HG02943 (cell line): ENCODE measurements around the gene OR4L1.
"Not testable (repeated sequence)": the region's sequence is repeated elsewhere in the genome, so short reads cannot be mapped to it uniquely, and the experiment has no call there.

Experiments used
- ATAC-seq: cut with Tn5 transposase; IDR thresholded peaks from one replicate; pipeline ENCODE4 v1.9.1; 2021; ENCODE audit warnings: mild to moderate bottlenecking, low read depth, moderate library complexity; ENCODE audit not compliant: unreplicated experiment

The OR4L1 gene

GRCh38 chr14:20059745-20060144 lies at the start of gene OR4L1:
TSS of gene OR4L1 (plus strand) at chr14:20060045. CDS start at chr14:20060045, 0 bp downstream.
- no peak for ATAC-seq

GRCh38 chr14:20019257-20019865 lies 40.5 kb upstream of the OR4L1 start, which contains the start of gene OR4K14:
TSS of gene OR4K14 (minus strand) at chr14:20019307. CDS start at chr14:20015193, 4,114 bp downstream.
- no peak for ATAC-seq

- no peak for ATAC-seq
Measured at GRCh38 chr14:20031058-20031457, 28.8 kb upstream of the OR4L1 start.

- no peak for ATAC-seq
Measured at GRCh38 chr14:20035449-20035848, 24.4 kb upstream of the OR4L1 start.

- no peak for ATAC-seq
Measured at GRCh38 chr14:20035938-20036337, 23.9 kb upstream of the OR4L1 start, which contains the start of gene OR4K13. TSS of gene OR4K13 (minus strand) at chr14:20036038. CDS start at chr14:20034758, 1,280 bp downstream.

GRCh38 chr14:20044243-20044642 lies 15.6 kb upstream of the OR4L1 start:
- no peak for ATAC-seq

- ATAC-seq = no peak
Measured at GRCh38 chr14:20048202-20048601, 11.6 kb upstream of the OR4L1 start.

GRCh38 chr14:20092050-20092449 lies 32.2 kb downstream of the OR4L1 start:
- no peak for ATAC-seq

- no peak for ATAC-seq
Measured at GRCh38 chr14:20093442-20093841, 33.6 kb downstream of the OR4L1 start.

GRCh38 chr14:20098926-20099770 lies 39.3 kb downstream of the OR4L1 start:
- not testable (repeated sequence) for ATAC-seq

- ATAC-seq = no peak
Measured at GRCh38 chr14:20110438-20110837, 50.6 kb downstream of the OR4L1 start, which contains the start of gene OR4K17. TSS of gene OR4K17 (plus strand) at chr14:20110739. CDS start at chr14:20117500, 6,761 bp downstream.
